Measurements from ENCODE around the gene EFNB2. TPM values are rescaled to one million over a fixed set of nuclear protein-coding genes. Genes with fewer than 3 reads are reported as not detected.

Gene EFNB2
- total and polyA plus RNA-seq, 12 donors: 5.2 to 21.4 (median 12.6) TPM

- WGBS, 4 donors: 91 to 95% (median 92%) methylated on average over 4 of the region's 4 CpGs
- Histone ChIP-seq H3K36me3 (replicated peaks in 1 of 2) (peaks cover 0 to 61% of the 10 kb centered on the region in 2 donors), H3K27ac (no peak overlapping the region), H3K27me3 (no peaks in the 10 kb centered on the region), H3K9me3 (replicated peaks in 1 of 3) (no peaks in the 10 kb centered on the region), H3K4me1 (replicated peaks in 1 of 2) (peaks cover 0 to 30% of the 10 kb centered on the region in 2 donors), H3K4me3 (no peak overlapping the region)
- intact Hi-C loops (cut with DNase I): no loop called here
- no peak for DNase-seq
- TF ChIP-seq CTCF (IDR thresholded peaks at IDR 0.05): no peak
Measured at GRCh38 chr13:106555631-106556328, 20.3 kb upstream of the EFNB2 start.

GRCh38 chr13:106551751-106552150 is 16.3 kb upstream of the EFNB2 start:
- intact Hi-C loops (cut with DNase I): no loop called here
- Histone ChIP-seq H3K36me3 (replicated peaks in 1 of 2) (peaks cover 0 to 35% of the 10 kb centered on the region in 2 donors), H3K4me3 (no peak overlapping the region), H3K27ac (no peak overlapping the region), H3K27me3 (no peaks in the 10 kb centered on the region), H3K9me3 (replicated peaks in 1 of 3) (no peaks in the 10 kb centered on the region), H3K4me1 (replicated peaks in 1 of 2) (peaks cover 0 to 20% of the 10 kb centered on the region in 2 donors)
- TF ChIP-seq CTCF (IDR thresholded peaks at IDR 0.05): no peak
- TF ChIP-seq POLR2A (IDR thresholded peaks at IDR 0.05): no peak
- 92 to 96% (median 94%) methylated on average over 3 of the region's 3 CpGs for WGBS, 4 donors
- no peak for DNase-seq

DNA sequence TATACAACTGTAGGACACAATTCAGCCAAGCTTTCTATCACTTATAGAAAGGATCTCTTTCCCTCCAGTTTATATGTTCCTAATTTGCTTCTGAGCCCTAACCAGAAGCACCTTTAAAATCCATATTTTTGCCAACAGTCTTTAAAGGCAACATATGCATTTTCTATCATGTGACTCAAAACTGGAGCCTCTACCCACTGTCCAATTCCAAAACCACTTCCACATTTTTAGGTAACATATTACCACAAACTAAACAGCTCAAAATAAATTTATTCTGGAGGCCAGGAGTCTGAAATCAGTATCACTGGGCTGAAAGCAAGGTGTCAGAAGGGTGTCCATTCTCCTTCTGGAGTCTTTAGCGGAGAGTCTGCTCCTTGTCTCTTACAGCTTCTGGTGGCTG is 15.9 kb upstream of the EFNB2 start:
- Histone ChIP-seq H3K36me3 (replicated peaks in 1 of 2) (peaks cover 0 to 31% of the 10 kb centered on the region in 2 donors), H3K27me3 (no peaks in the 10 kb centered on the region), H3K4me1 (replicated peaks in 1 of 2) (peaks cover 0 to 20% of the 10 kb centered on the region in 2 donors), H3K9me3 (replicated peaks in 1 of 3) (no peaks in the 10 kb centered on the region), H3K4me3 (no peak overlapping the region), H3K27ac (no peak overlapping the region)
- DNase-seq: no peak
- no peak for TF ChIP-seq POLR2A (IDR thresholded peaks at IDR 0.05)
- no peak for TF ChIP-seq CTCF (IDR thresholded peaks at IDR 0.05)
- WGBS, 4 donors: 96 to 100% (median 100%) methylated on average over 1 of the region's 1 CpG
- intact Hi-C loops (cut with DNase I): no loop called here

- DNase-seq: no peak
- peaks cover 0 to 20% of the 10 kb centered on the region in 2 donors for H3K4me1 ChIP-seq (replicated peaks in 1 of 2)
- H3K27ac ChIP-seq: no peak overlapping the region
- 83 to 89% (median 89%) methylated on average over 4 of the region's 4 CpGs for WGBS, 4 donors
- no peaks in the 10 kb centered on the region for H3K27me3 ChIP-seq
- no peaks in the 10 kb centered on the region for H3K9me3 ChIP-seq (replicated peaks in 1 of 3)
- peaks cover 0 to 24% of the 10 kb centered on the region in 2 donors for H3K36me3 ChIP-seq (replicated peaks in 1 of 2)
- intact Hi-C loops (cut with DNase I): no loop called here
- H3K4me3 ChIP-seq: no peak overlapping the region
- no peak for TF ChIP-seq POLR2A (IDR thresholded peaks at IDR 0.05)
- TF ChIP-seq CTCF (IDR thresholded peaks at IDR 0.05): no peak
Measured at GRCh38 chr13:106550570-106551135, 15.2 kb upstream of the EFNB2 start.

Measured in adrenal gland (tissue), 12 donors.